ENCODE results near the gene KREMEN2. TPM values are rescaled to one million over a fixed set of nuclear protein-coding genes. Genes with fewer than 3 reads are reported as not detected.

Gene KREMEN2
- total RNA-seq, 4 donors from 2014 or later: 0.19 to 3.9 (median 2.1) TPM; not detected in 1

GRCh38 chr16:2967211-2967631 is 3.1 kb downstream of the KREMEN2 start:
- no CpG with 5 or more reads among the region's 51 CpGs for whole genome bisulfite sequencing, 2 donors
- Histone ChIP-seq H3K4me3 (peak overlapping the region in 2 of 4 donors; percentile 27 to 53), H3K4me1 (peaks cover 49 to 92% (median 66%) of the 10 kb centered on the region in 3 donors), H3K27ac (no peak overlapping the region), H3K36me3 (no peaks in the 10 kb centered on the region), H3K9me3 (no peaks in the 10 kb centered on the region), H3K27me3 (peaks cover 18 to 65% (median 47%) of the 10 kb centered on the region in 4 donors)
- no peak for TF ChIP-seq POLR2A (IDR thresholded peaks at IDR 0.05)
- TF ChIP-seq CTCF (IDR thresholded peaks at IDR 0.05): no peak
- intact Hi-C loops (cut with DNase I): no loop called here
- DNase-seq: no peak

DNA sequence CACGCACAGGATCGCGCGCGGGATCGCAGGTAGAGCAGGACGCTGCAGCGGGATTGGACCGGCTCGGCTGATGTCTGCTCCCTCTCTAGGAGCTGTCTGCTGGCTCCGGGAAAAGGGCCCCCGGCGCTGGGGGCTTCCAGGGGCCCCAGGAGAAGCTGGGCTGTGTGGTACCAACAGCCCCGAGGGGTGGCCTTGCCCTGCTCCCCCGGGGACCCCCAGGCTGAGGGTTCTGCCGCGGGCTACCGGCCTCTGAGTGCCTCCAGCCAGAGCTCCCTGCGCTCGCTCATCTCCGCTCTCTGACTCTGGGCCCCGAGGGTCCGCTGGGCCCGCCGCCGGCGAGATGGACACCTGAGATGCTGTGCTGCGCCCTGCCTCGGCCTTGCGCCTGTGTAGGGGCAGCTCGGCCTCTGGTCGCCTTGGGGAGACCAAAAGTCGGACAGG is 3.7 kb downstream of the KREMEN2 start:
- H3K9me3 ChIP-seq: no peaks in the 10 kb centered on the region
- no peak overlapping the region for H3K27ac ChIP-seq
- 20 to 53% methylated on average over 2 to 3 of the region's 33 CpGs for WGBS, 2 donors
- TF ChIP-seq POLR2A (IDR thresholded peaks at IDR 0.05) (no peak), CTCF (IDR thresholded peaks at IDR 0.05) (no peak)
- peaks cover 46 to 87% (median 62%) of the 10 kb centered on the region in 3 donors for H3K4me1 ChIP-seq
- intact Hi-C loops (cut with DNase I): no loop called here
- H3K36me3 ChIP-seq: no peaks in the 10 kb centered on the region
- DNase-seq: no peak
- H3K27me3 ChIP-seq: peaks cover 18 to 59% (median 45%) of the 10 kb centered on the region in 4 donors
- H3K4me3 ChIP-seq: no peak overlapping the region

DNA sequence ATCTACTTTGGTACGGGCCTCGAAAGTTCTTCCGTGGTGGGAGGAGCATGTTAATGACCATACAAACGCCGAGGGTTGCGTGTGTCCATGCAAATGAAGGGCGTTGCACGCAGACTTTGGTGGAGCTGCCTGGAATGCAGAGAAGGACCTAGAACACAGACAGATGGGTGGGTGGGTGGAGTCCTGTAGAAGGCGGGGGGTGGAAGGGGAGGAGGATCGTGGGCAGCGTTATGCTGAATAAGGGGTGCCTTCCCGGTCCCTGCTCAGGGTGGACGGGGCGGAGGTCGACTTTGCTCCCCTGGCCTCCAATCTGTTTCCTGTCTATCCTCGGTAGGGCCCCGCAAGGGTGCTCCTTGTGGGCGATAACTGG is 4.3 kb downstream of the KREMEN2 start:
- H3K27ac ChIP-seq: peak overlapping the region in 3 of 4 donors; percentile 52 to 85 (median 67)
- TF ChIP-seq CTCF (IDR thresholded peaks at IDR 0.05) (no peak), POLR2A (IDR thresholded peaks at IDR 0.05) (no peak)
- H3K27me3 ChIP-seq: peaks cover 13 to 53% (median 39%) of the 10 kb centered on the region in 4 donors
- H3K9me3 ChIP-seq: no peaks in the 10 kb centered on the region
- 10 to 20% methylated on average over 8 to 13 of the region's 18 CpGs for WGBS, 2 donors
- intact Hi-C loops (cut with DNase I): no loop called here
- DNase-seq: no peak
- H3K4me1 ChIP-seq: peaks cover 40 to 81% (median 56%) of the 10 kb centered on the region in 3 donors
- peak overlapping the region in 3 of 4 donors; percentile 63 to 81 (median 81) for H3K4me3 ChIP-seq
- no peaks in the 10 kb centered on the region for H3K36me3 ChIP-seq

DNA sequence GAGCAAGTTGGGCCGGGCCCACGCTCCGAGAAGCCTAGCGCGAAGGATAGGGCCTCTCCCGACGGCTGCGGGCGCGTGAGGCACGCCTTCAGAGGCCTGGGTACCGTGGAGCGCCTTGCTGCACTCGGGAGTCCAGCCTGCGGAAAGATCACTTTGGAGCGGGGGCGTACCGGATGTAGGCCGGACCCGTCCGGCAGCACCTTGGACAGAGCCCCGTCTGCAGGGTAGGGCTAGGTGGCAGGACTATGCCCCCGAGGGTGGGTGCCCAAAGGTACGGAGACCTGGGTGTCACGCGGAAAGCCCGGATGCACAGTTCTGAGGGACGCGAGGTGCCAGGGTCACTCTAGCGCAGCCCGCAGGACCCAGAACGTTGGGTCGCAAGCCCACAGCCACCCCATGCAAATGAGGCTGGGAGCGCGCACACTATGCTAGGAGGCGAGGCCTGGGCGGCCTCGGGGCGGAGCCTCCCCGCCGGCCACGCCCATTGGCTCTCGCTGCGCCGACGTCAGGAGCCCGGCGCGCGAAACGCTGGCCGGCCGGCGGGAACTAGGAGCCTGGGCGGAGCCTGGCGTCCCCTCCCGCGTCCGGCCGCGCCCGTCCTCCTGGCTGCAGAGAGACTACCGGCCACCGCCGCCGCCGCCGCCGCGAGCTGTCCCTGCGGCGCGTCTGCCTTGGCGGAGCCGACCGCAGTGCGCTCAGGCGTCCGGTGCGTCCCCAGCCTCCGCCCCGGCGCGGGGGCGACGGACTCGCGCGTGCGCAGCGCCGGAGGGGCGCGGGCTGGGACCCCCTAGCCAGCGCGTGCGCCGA is 4.9 kb downstream of the KREMEN2 start, which contains the start of gene PAQR4:
Gene PAQR4, plus strand, starts transcription at position 611 of the 807 bp plus-strand sequence. CDS start 327 bp downstream, outside the sequence.
- intact Hi-C loops (cut with DNase I): no loop called here
- H3K27ac ChIP-seq: peak within 1 kb of the TSS; percentile 59 to 85 (median 70)
- H3K4me1 ChIP-seq: peaks cover 34 to 75% (median 51%) of the 10 kb centered on the region in 3 donors
- H3K27me3 ChIP-seq: peaks cover 7 to 47% (median 33%) of the 10 kb centered on the region in 4 donors
- DNase-seq: no peak
- 0% methylated on average over 5 of the region's 98 CpGs; no CpG with 5 or more reads in 1 of the 2 donors for WGBS, 2 donors
- H3K36me3 ChIP-seq: no peaks in the 10 kb centered on the region
- H3K4me3 ChIP-seq: peak within 1 kb of the TSS; percentile 58 to 81 (median 72)
- no peaks in the 10 kb centered on the region for H3K9me3 ChIP-seq
- TF ChIP-seq CTCF (IDR thresholded peaks at IDR 0.05) (peak in 2 of 6 experiments; percentile 3 to 8), POLR2A (IDR thresholded peaks at IDR 0.05) (peak in 1 of 4 donors; percentile 35)

Data from esophagus squamous epithelium (tissue), 5 donors.